Muscle layer of colon (tissue), 2 donors: ENCODE measurements around the gene HLF.
A peak's percentile ranks its signal among the peaks of the same experiment; 100 is the strongest.

ENCODE experiments used
- H3K27ac ChIP-seq: one replicate; pipeline ENCODE4 v1.7.0; 2013; ENCODE audit warnings: low read depth, mild to moderate bottlenecking, low read length, moderate library complexity
- H3K27me3 ChIP-seq, 2 donors: one replicate each; pipeline ENCODE4 v1.7.0; 2013; ENCODE audit warnings: low read length in 2 of 2, mild to moderate bottlenecking in 2 of 2; ENCODE audit not compliant: insufficient read depth in 2 of 2, control insufficient read depth in 1 of 2
- H3K36me3 ChIP-seq: one replicate; pipeline ENCODE4 v1.7.0; 2013; ENCODE audit warnings: mild to moderate bottlenecking, low read length; ENCODE audit not compliant: insufficient read depth
- H3K4me1 ChIP-seq: one replicate; pipeline ENCODE4 v1.7.0; 2013; ENCODE audit warnings: mild to moderate bottlenecking, low read length; ENCODE audit not compliant: insufficient read depth
- H3K4me3 ChIP-seq, 2 donors: one replicate each; pipeline ENCODE4 v1.7.0; 2013; ENCODE audit warnings: low read length in 2 of 2, low read depth in 1 of 2, mild to moderate bottlenecking in 1 of 2, moderate library complexity in 1 of 2
- H3K9ac ChIP-seq: one replicate; pipeline ENCODE4 v1.7.0; 2013; ENCODE audit warnings: low read length
- H3K9me3 ChIP-seq: one replicate; pipeline ENCODE4 v1.7.0; 2013; ENCODE audit warnings: mild to moderate bottlenecking, low read length
- donor health status: abdominal sarcoma.
- donor health status: Adenocarcinoma of cecum.

HLF gene

DNA sequence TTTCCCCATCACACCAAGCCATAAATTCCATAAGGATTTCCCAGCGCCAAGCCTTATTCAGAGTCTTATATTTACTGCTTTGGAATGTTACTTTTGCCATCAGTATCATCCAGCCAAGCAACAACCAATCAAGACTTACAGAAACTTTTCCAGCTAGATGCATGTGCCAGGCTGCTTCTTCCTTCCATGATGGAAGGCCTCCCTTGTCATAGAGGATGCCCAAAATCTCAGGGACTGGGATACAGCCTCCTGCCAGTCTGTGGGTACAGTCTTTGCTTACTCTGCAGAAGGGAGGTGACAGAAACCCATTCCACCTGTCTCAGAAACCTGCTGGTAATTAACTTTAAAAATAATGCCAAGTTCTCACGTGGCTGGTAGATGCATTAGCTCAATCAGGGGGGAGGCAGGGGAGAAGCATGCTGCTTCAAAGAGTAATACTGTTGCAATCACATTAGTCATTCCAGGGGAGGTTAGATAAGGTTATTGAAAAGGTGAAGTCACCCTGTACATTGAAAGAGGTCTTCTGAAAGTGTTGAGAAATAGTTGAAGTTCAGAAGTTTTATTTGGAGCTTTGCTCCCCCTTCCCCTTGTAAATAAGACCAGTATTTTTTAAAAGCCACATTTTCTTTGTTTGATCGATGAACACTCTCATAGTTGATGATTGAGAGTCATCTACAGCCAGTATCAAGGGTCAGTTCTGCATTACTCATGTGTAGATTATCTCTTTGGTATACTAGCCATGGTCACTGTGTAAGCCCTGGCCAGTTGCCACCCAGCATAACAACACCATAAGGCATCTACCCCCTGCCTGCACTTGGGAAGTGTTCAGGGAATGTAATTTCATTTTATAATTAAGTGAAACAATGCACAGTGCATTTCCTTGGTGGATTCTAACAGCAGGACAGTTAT, 22.2 kb downstream of the HLF start:
- Histone ChIP-seq H3K4me1 (peaks cover 66% of the 10 kb centered on the region), H3K27ac (peak overlapping the region; percentile 78), H3K9me3 (no peaks in the 10 kb centered on the region), H3K4me3 (no peak overlapping the region), H3K27me3 (no peaks in the 10 kb centered on the region), H3K9ac (no peak overlapping the region), H3K36me3 (peaks cover 3% of the 10 kb centered on the region)

DNA sequence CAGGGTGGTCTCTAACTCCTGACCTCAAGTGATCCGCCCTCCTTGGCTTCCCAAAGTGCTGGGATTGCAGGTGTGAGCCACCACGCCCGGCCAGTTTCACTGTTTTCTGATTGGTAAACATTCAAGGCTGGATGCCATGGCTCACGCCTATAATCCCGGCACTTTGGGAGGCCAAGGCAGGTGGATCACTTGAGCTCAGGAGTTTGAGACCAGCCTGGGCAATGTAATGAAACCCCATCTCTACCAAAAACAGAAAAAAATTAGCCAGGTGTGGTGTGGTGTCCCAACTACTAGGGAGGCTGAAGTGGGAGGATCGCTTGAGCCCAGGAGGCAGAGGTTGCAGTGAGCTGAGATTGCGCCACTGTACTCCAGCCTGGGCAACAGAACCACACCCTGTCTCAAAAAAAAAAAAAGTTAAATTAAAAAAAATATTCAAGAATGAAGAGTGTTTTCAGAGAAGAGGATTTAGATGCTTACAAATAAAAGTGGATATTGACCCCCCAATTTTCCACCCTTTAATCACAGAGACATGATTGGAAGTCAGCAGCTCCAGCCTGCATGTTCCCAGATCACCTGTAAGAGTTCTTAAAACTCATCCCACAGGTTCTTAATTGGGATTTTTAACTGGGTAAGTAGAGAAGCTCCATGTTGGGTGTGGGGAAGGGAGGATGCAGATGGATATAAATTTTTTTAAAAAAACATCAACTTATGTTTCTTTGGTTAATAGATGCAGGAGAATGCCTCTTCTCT, 23.8 kb downstream of the HLF start:
- H3K27ac ChIP-seq: no peak overlapping the region
- no peaks in the 10 kb centered on the region for H3K27me3 ChIP-seq
- H3K4me1 ChIP-seq: peaks cover 50% of the 10 kb centered on the region

DNA sequence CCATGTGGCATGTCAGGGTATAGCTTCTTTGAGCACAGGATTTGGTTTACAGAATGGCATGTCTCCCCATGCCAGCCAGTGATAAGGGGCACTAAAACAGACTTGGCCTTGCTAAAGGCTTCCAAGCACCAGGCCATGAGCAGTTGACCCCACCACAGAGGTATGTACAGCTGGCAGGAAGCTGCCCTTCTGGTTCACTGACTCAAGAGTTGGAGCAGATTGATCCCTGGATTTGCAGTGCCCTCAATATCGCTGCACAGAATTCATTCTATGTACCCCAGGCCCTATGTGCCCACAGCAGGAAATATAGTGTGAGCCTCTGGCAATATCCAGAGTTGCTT, 24.3 kb downstream of the HLF start:
- Histone ChIP-seq H3K9ac (no peak overlapping the region), H3K27ac (no peak overlapping the region), H3K36me3 (peaks cover 3% of the 10 kb centered on the region), H3K9me3 (no peaks in the 10 kb centered on the region), H3K4me3 (no peak overlapping the region), H3K4me1 (peaks cover 50% of the 10 kb centered on the region), H3K27me3 (no peaks in the 10 kb centered on the region)

More for the DNA sequence above, 23.8 kb downstream of the HLF start:
- H3K9me3 ChIP-seq: no peaks in the 10 kb centered on the region
- no peak overlapping the region for H3K4me3 ChIP-seq
- no peak overlapping the region for H3K9ac ChIP-seq
- H3K36me3 ChIP-seq: peaks cover 3% of the 10 kb centered on the region

DNA sequence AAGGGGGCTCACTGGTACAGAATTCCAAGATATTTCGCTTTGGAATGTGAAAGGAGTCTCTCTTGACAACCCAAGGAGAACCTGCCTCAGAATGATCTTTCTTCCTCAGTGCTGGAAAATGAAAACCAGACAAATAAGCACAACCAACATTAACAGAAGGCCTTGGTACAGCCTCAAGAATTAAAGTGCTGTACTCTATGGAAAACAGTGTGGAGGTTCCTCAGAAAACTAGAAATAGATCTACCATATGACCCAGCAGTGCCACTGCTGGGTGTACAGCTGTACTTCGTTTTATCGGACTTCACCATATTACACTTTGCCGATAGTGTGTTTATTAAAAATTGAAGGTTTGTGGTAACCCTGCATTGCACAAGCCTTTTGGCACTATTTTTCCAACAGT, 25.2 kb downstream of the HLF start:
- no peak overlapping the region for H3K27ac ChIP-seq
- H3K4me1 ChIP-seq: peaks cover 50% of the 10 kb centered on the region
- H3K27me3 ChIP-seq: no peaks in the 10 kb centered on the region
- H3K9me3 ChIP-seq: no peaks in the 10 kb centered on the region
- no peak overlapping the region for H3K4me3 ChIP-seq
- H3K9ac ChIP-seq: no peak overlapping the region
- H3K36me3 ChIP-seq: peaks cover 3% of the 10 kb centered on the region

DNA sequence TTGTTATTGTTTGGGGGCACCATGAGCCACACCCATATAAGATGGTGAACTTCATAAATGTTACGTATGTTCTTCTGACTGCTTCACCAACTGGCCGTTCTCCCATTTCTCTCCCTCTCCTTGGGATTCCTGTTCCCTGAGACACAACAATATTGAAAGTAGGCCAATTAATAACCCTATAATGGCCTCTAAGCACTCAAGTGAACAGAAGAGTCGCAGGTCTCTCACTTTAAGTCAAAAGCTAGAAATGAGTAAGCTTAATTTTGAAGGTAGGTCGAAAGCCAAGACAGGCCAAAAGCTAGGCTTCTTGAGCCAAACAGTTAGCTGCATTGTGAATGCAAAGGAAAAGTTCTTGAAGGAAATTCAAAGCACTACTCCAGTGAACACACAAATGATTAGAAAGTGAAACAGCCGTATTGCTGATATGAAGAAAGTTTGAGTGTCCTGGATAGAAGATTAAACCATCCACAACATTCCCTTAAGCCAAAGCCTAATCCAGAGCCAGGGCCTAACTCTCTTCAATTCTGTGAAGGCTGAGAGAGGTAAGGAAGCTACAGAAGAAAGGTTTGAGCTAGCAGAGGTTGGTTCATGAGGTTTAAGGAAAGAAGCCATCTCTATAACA, 25.8 kb downstream of the HLF start:
- Histone ChIP-seq H3K9ac (no peak overlapping the region), H3K4me3 (no peak overlapping the region), H3K27me3 (no peaks in the 10 kb centered on the region), H3K36me3 (peaks cover 3% of the 10 kb centered on the region), H3K9me3 (no peaks in the 10 kb centered on the region), H3K27ac (no peak overlapping the region), H3K4me1 (peaks cover 51% of the 10 kb centered on the region)

DNA sequence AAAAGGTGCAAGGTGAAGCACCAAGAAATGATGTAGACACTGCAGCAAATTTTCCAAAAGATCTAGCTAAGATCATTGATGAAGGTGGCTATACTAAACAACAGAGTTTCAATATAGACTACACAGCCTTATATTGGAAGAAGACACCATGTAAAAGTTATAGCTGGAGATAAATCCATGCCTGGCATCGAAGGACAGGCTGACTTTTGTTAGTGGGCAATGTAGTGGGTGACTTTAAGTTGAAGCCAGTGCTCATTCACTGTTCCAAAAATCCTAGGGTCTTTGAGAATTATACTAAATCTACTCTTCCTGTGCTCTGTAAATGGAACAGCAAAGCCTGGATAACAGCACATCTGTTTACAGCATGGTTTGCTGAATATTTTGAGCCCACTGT, 26.4 kb downstream of the HLF start:
- no peaks in the 10 kb centered on the region for H3K27me3 ChIP-seq

DNA sequence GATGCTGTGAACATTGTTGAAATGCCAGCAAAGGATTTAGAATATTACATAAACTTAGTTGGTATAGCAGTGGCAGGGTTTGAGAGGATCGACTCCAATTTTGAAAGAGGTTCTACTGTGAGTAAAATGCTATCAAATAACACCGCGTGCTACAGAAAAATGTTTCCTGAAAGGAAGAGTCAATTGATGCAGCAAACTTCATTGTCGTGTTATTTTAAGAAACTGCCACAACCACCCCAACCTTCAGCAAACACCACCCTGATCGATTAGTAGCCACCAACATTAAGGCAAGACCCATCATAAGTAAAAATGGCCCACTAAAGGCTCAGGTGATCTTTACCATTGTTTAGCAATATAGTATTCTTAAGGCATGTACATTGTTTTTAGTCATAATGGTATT, 27.3 kb downstream of the HLF start:
- Histone ChIP-seq H3K9ac (no peak overlapping the region), H3K4me1 (peaks cover 39% of the 10 kb centered on the region), H3K36me3 (peaks cover 3% of the 10 kb centered on the region), H3K27ac (no peak overlapping the region), H3K27me3 (no peaks in the 10 kb centered on the region), H3K4me3 (no peak overlapping the region), H3K9me3 (no peaks in the 10 kb centered on the region)

More for the DNA sequence above, 26.4 kb downstream of the HLF start:
- no peaks in the 10 kb centered on the region for H3K9me3 ChIP-seq
- peaks cover 3% of the 10 kb centered on the region for H3K36me3 ChIP-seq
- H3K27ac ChIP-seq: no peak overlapping the region
- peaks cover 49% of the 10 kb centered on the region for H3K4me1 ChIP-seq
- H3K4me3 ChIP-seq: no peak overlapping the region
- H3K9ac ChIP-seq: no peak overlapping the region

DNA sequence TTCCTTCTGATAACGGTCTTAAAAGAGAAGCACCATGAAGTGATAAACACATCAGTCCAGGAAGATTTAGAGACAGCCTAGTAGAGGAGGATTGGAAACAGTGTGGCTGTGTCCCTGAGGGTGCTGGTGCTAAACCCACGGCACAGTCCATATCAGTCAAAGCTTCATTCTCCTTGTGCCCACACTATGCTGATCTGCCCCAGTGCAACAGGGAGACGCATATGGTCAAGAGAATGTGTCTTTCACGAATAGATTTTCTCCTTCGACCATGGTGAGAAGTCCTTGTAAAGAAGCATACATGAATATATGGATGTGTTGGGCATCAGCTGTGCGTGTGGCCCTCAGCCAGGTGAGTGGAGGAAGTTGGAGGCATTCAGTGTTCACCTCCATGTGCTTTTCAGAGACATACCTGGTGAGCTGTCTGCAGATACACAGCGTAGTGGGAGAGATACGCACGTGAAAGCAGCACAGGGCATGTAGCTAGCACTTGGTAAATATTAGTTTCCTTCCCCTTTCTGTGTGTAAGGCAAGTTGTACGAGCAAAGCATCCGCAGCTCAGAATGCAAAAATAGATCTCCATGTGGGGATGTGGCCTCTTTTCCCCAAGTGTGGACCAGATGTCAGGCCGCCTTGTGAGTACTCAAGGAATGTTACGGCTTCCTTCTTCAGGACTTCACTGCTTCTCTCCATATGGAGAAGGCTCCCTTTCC, 29.4 kb downstream of the HLF start:
- Histone ChIP-seq H3K9ac (no peak overlapping the region), H3K4me3 (no peak overlapping the region), H3K36me3 (peaks cover 7% of the 10 kb centered on the region), H3K27ac (no peak overlapping the region), H3K9me3 (no peaks in the 10 kb centered on the region), H3K27me3 (no peaks in the 10 kb centered on the region), H3K4me1 (peaks cover 26% of the 10 kb centered on the region)

DNA sequence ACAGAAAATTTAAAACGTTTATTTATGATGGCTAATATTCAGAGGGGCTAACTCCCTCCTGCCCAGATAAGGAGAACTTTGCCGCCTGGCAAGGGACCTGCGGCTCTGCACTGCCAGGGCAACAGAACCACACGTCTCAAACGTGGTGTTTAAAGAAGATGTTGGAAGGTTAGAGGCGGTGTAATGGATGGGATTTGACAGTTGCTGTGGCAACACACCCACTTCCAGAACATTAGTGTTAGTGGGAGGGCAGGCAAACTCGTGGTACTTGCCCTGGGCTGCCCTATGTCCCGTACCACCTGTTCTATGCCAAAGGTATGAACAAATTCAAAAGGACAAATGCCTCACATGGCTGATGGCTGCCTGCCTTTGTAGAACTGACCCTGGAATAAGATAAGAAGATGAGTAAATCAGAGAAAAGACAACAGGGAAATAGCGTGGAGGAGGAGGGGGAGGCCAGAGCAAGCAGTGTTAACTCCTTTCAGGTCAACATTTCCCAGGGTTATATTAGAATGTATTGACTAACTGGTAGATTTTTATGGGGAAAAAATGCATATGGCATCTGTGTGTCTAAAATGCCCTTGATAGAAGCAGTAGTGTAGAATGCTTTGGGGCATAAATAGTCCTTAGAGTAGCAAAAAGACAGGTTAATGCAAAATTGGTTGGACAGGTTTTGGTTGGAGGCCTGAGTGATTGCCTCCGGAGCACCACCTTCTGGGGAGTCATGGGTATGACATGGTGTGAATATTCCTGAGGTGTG, 30.8 kb downstream of the HLF start:
- Histone ChIP-seq H3K27me3 (no peaks in the 10 kb centered on the region), H3K4me3 (no peak overlapping the region), H3K9me3 (no peaks in the 10 kb centered on the region), H3K27ac (peak overlapping the region; percentile 12), H3K4me1 (peaks cover 24% of the 10 kb centered on the region), H3K9ac (no peak overlapping the region), H3K36me3 (peaks cover 6% of the 10 kb centered on the region)

DNA sequence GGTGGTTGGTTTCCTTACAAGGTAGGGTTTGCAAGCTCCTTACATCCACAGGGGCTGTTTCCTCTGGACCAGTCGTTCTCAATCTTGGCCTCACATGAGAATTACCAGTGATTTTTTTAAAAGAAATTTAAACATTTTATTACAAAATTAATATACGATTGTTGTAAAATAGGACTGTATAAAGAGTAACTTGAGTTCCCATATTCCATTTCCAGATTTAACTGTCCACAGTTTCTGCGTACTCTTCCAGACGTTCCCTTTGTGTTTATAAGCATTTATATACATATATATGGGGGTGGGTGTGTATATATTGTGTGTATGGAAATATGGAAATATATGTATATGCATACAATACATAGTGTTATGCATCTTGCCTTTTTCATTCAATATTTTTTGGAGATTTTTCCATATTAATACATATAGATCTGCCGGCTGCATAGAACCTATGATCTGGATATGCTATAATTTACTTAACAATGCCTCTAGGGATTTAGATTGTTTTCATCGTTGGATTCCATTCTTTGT, 31.5 kb downstream of the HLF start:
- Histone ChIP-seq H3K27me3 (no peaks in the 10 kb centered on the region), H3K9me3 (no peaks in the 10 kb centered on the region), H3K9ac (no peak overlapping the region), H3K4me1 (peaks cover 24% of the 10 kb centered on the region), H3K4me3 (no peak overlapping the region), H3K27ac (no peak overlapping the region), H3K36me3 (peaks cover 6% of the 10 kb centered on the region)
